ENCODE data around the gene STYX.
"Not testable (repeated sequence)": the region's sequence is repeated elsewhere in the genome, so short reads cannot be mapped to it uniquely, and the experiment has no call there.

Gene STYX

GRCh38 chr14:52762923-52763322, 33.0 kb downstream of the STYX start:
- H2BK15ac ChIP-seq (ENCODE audit: low read depth, poor library complexity, severe bottlenecking); H3K4me3 ChIP-seq (ENCODE audit: insufficient read depth in 1 of 2, low read depth in 1 of 2, low read length in 2 of 2); H2BK5ac ChIP-seq (ENCODE audit: low read depth, low read length, poor library complexity, severe bottlenecking); H3K23ac ChIP-seq (ENCODE audit: low read length in 2 of 2); H4K91ac ChIP-seq (ENCODE audit: low read length); H3K9me3 ChIP-seq (ENCODE audit: control insufficient read depth, low read length); H2AK5ac ChIP-seq (ENCODE audit: low read length, severe bottlenecking); H3K27me3 ChIP-seq (ENCODE audit: control insufficient read depth in 1 of 2, insufficient read depth in 1 of 2, low read length in 2 of 2); DNase-seq; H3K18ac ChIP-seq (ENCODE audit: low read depth in 1 of 2, low read length in 2 of 2); H3K9ac ChIP-seq (ENCODE audit: low read length); H4K8ac ChIP-seq (ENCODE audit: low read length); H3K14ac ChIP-seq (ENCODE audit: low read length in 2 of 2); H2BK12ac ChIP-seq (ENCODE audit: low read length in 2 of 2); H2BK120ac ChIP-seq (ENCODE audit: low read depth, low read length); H3K4me1 ChIP-seq (ENCODE audit: control insufficient read depth, insufficient read depth, low read depth, low read length); H2AFZ ChIP-seq (ENCODE audit: low read depth, low read length); H3K27ac ChIP-seq (ENCODE audit: low read length, poor library complexity, severe bottlenecking); H3K4me2 ChIP-seq (ENCODE audit: low read length, poor library complexity, severe bottlenecking); H3K4ac ChIP-seq (ENCODE audit: low read depth in 1 of 2, low read length in 2 of 2): not testable (repeated sequence)
- Histone ChIP-seq H3K79me1 (replicated peaks; ENCODE audit: low read length, poor library complexity, severe bottlenecking) (peaks cover 14% of the 10 kb centered on the region), H3K36me3 (ENCODE audit: control insufficient read depth in 1 of 2, insufficient read depth in 2 of 2, low read depth in 1 of 2, low read length in 2 of 2) (peaks cover 12 to 60% of the 10 kb centered on the region in 2 experiments)
- WGBS, result 92% methylated on average over 3 of the region's 4 CpGs

DNA sequence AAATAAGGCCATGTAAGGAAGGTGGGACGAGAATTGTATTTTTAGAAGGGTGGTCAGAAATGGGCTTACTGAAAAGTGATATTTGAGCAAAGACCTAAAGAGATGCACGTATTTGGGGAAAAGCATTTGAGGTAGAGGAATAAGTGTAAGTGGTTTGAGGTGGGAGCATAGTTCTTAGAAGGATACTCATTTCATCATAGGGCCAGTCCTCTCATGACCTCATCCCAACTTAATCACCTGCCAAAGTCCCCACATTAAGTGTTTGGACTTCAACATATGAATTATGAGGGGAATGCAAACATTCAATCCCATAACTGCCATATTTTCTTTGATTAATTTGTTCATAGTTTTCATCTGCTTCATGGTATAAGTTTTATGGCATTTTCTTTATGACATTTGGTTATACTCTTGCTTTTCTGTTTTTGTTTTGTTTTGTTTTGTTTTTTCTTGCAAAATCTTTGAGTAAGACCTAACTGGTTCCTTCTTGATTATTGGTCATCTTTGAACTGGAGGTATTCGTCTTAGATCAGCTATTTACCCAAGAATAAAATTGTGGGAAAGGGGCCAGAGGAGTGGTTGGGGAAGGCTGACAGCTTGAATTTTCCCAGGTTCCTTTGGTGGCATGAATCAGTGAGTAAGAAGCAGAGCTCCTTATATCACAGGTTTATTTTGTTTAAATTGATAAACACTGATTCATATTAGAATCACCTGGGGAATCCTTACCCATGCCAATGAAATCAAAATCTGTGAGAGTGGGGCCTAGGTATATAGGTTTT, 37.3 kb downstream of the STYX start:
- no peak overlapping the region for H2BK12ac ChIP-seq (ENCODE audit: low read length in 2 of 2)
- no peak overlapping the region for H2BK15ac ChIP-seq (ENCODE audit: low read depth, poor library complexity, severe bottlenecking)
- H3K4me2 ChIP-seq (ENCODE audit: low read length, poor library complexity, severe bottlenecking), result no peak overlapping the region
- no peak overlapping the region for H3K14ac ChIP-seq (ENCODE audit: low read length in 2 of 2)
- no peak overlapping the region for H3K23ac ChIP-seq (ENCODE audit: low read length in 2 of 2)
- H3K9me3 ChIP-seq (ENCODE audit: control insufficient read depth, low read length), result no peaks in the 10 kb centered on the region
- H2AFZ ChIP-seq (ENCODE audit: low read depth, low read length), result no peak overlapping the region
- no peak overlapping the region for H3K4ac ChIP-seq (ENCODE audit: low read depth in 1 of 2, low read length in 2 of 2)
- peaks cover 14% of the 10 kb centered on the region for H3K79me1 ChIP-seq (replicated peaks; ENCODE audit: low read length, poor library complexity, severe bottlenecking)
- H4K8ac ChIP-seq (ENCODE audit: low read length), result no peak overlapping the region
- no peaks in the 10 kb centered on the region for H3K27me3 ChIP-seq (ENCODE audit: control insufficient read depth in 1 of 2, insufficient read depth in 1 of 2, low read length in 2 of 2)
- no peak overlapping the region for H2BK120ac ChIP-seq (ENCODE audit: low read depth, low read length)
- H2BK5ac ChIP-seq (ENCODE audit: low read depth, low read length, poor library complexity, severe bottlenecking), result no peak overlapping the region
- no peak overlapping the region for H3K4me3 ChIP-seq (ENCODE audit: insufficient read depth in 1 of 2, low read depth in 1 of 2, low read length in 2 of 2)
- no peaks in the 10 kb centered on the region for H3K4me1 ChIP-seq (ENCODE audit: control insufficient read depth, insufficient read depth, low read depth, low read length)
- H4K91ac ChIP-seq (ENCODE audit: low read length), result no peak overlapping the region
- H3K36me3 ChIP-seq (ENCODE audit: control insufficient read depth in 1 of 2, insufficient read depth in 2 of 2, low read depth in 1 of 2, low read length in 2 of 2), result peaks cover 10 to 64% of the 10 kb centered on the region in 2 experiments
- no peak for DNase-seq
- H3K27ac ChIP-seq (ENCODE audit: low read length, poor library complexity, severe bottlenecking), result no peak overlapping the region
- H3K18ac ChIP-seq (ENCODE audit: low read depth in 1 of 2, low read length in 2 of 2), result no peak overlapping the region
- H2AK5ac ChIP-seq (ENCODE audit: low read length, severe bottlenecking), result no peak overlapping the region
- 96% methylated on average over 2 of the region's 3 CpGs for WGBS
- H3K9ac ChIP-seq (ENCODE audit: low read length), result no peak overlapping the region

DNA sequence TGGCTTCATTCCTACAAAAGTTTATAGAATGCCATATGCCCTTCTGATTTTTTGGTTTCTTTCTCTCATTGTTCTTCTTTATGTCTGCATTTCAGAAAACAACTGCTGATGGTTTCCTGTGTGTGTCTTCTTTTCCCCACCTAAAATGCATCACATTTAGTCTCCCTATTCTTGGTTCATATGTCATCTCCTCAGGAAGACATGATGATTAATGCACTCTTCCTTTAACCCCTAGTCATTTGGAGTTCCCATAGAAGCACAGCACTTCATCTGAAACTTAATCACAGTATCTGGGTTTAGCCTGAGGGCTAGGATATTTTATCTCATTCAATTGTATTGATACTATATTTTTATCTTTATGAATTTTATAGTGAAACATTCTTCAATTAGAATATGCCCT, 39.9 kb downstream of the STYX start:
- Histone ChIP-seq H3K9ac (ENCODE audit: low read length) (no peak overlapping the region), H2AFZ (ENCODE audit: low read depth, low read length) (no peak overlapping the region), H3K79me1 (replicated peaks; ENCODE audit: low read length, poor library complexity, severe bottlenecking) (peaks cover 12% of the 10 kb centered on the region), H3K27me3 (ENCODE audit: control insufficient read depth in 1 of 2, insufficient read depth in 1 of 2, low read length in 2 of 2) (no peaks in the 10 kb centered on the region), H3K4me1 (ENCODE audit: control insufficient read depth, insufficient read depth, low read depth, low read length) (no peaks in the 10 kb centered on the region), H4K8ac (ENCODE audit: low read length) (no peak overlapping the region), H2BK12ac (ENCODE audit: low read length in 2 of 2) (no peak overlapping the region), H3K14ac (ENCODE audit: low read length in 2 of 2) (no peak overlapping the region), H2BK120ac (ENCODE audit: low read depth, low read length) (no peak overlapping the region), H2BK15ac (ENCODE audit: low read depth, poor library complexity, severe bottlenecking) (no peak overlapping the region), H3K4me3 (ENCODE audit: insufficient read depth in 1 of 2, low read depth in 1 of 2, low read length in 2 of 2) (no peak overlapping the region), H3K36me3 (ENCODE audit: control insufficient read depth in 1 of 2, insufficient read depth in 2 of 2, low read depth in 1 of 2, low read length in 2 of 2) (peaks cover 8 to 84% of the 10 kb centered on the region in 2 experiments), H2AK5ac (ENCODE audit: low read length, severe bottlenecking) (no peak overlapping the region), H3K4ac (ENCODE audit: low read depth in 1 of 2, low read length in 2 of 2) (no peak overlapping the region), H3K18ac (ENCODE audit: low read depth in 1 of 2, low read length in 2 of 2) (no peak overlapping the region), H3K9me3 (ENCODE audit: control insufficient read depth, low read length) (no peaks in the 10 kb centered on the region), H3K4me2 (ENCODE audit: low read length, poor library complexity, severe bottlenecking) (no peak overlapping the region), H3K23ac (ENCODE audit: low read length in 2 of 2) (no peak overlapping the region), H3K27ac (ENCODE audit: low read length, poor library complexity, severe bottlenecking) (no peak overlapping the region), H4K91ac (ENCODE audit: low read length) (no peak overlapping the region), H2BK5ac (ENCODE audit: low read depth, low read length, poor library complexity, severe bottlenecking) (no peak overlapping the region)
- DNase-seq, result no peak

DNA sequence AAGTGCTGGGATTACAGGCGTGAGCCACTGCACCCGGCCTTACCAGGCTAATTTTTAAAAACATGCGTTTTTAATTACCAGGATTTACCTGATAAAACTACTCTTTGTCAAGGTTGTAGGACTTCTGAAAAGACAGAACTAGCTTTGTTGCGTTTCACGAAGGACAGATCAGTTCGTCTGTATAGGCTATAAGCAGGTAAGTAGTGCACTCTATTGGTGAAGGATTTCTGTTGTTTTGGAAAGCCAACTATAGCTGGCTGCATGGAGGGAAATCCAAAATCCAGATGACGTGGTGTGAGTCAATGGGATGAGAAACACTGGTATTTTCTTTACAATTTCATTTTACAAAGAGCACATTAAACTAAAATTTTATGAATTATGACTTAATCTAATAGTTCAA, 46.9 kb downstream of the STYX start:
- no peak for DNase-seq
- H3K4me1 ChIP-seq (ENCODE audit: control insufficient read depth, insufficient read depth, low read depth, low read length), result no peaks in the 10 kb centered on the region
- peaks cover 13 to 86% of the 10 kb centered on the region in 2 experiments for H3K36me3 ChIP-seq (ENCODE audit: control insufficient read depth in 1 of 2, insufficient read depth in 2 of 2, low read depth in 1 of 2, low read length in 2 of 2)
- H2BK120ac ChIP-seq (ENCODE audit: low read depth, low read length), result no peak overlapping the region
- H3K27ac ChIP-seq (ENCODE audit: low read length, poor library complexity, severe bottlenecking), result no peak overlapping the region
- H3K27me3 ChIP-seq (ENCODE audit: control insufficient read depth in 1 of 2, insufficient read depth in 1 of 2, low read length in 2 of 2), result no peaks in the 10 kb centered on the region
- no peak overlapping the region for H2AFZ ChIP-seq (ENCODE audit: low read depth, low read length)
- H3K14ac ChIP-seq (ENCODE audit: low read length in 2 of 2), result no peak overlapping the region
- no peak overlapping the region for H4K91ac ChIP-seq (ENCODE audit: low read length)
- H2AK5ac ChIP-seq (ENCODE audit: low read length, severe bottlenecking), result no peak overlapping the region
- H3K23ac ChIP-seq (ENCODE audit: low read length in 2 of 2), result no peak overlapping the region
- no peak overlapping the region for H3K4me3 ChIP-seq (ENCODE audit: insufficient read depth in 1 of 2, low read depth in 1 of 2, low read length in 2 of 2)
- H2BK15ac ChIP-seq (ENCODE audit: low read depth, poor library complexity, severe bottlenecking), result no peak overlapping the region
- H4K8ac ChIP-seq (ENCODE audit: low read length), result no peak overlapping the region
- no peak overlapping the region for H2BK5ac ChIP-seq (ENCODE audit: low read depth, low read length, poor library complexity, severe bottlenecking)
- H3K4me2 ChIP-seq (ENCODE audit: low read length, poor library complexity, severe bottlenecking), result no peak overlapping the region
- H3K9ac ChIP-seq (ENCODE audit: low read length), result no peak overlapping the region
- no peak overlapping the region for H3K4ac ChIP-seq (ENCODE audit: low read depth in 1 of 2, low read length in 2 of 2)
- H3K9me3 ChIP-seq (ENCODE audit: control insufficient read depth, low read length), result no peaks in the 10 kb centered on the region
- H3K18ac ChIP-seq (ENCODE audit: low read depth in 1 of 2, low read length in 2 of 2), result no peak overlapping the region
- H3K79me1 ChIP-seq (replicated peaks; ENCODE audit: low read length, poor library complexity, severe bottlenecking), result peaks cover 13% of the 10 kb centered on the region
- WGBS, result 98% methylated on average over 6 of the region's 7 CpGs
- no peak overlapping the region for H2BK12ac ChIP-seq (ENCODE audit: low read length in 2 of 2)
